ENCODE measurements around the gene ATP5F1E.

The ATP5F1E gene

GRCh38 chr20:59002874-59003399 is 29.2 kb downstream of the ATP5F1E start:
- TF ChIP-seq POLR2A (IDR thresholded peaks at IDR 0.05; ENCODE audit: low read length) = no peak
- TF ChIP-seq GATA1 (IDR thresholded peaks at IDR 0.05; ENCODE audit: low read depth, low read length) = no peak
- no peak for DNase-seq

DNA sequence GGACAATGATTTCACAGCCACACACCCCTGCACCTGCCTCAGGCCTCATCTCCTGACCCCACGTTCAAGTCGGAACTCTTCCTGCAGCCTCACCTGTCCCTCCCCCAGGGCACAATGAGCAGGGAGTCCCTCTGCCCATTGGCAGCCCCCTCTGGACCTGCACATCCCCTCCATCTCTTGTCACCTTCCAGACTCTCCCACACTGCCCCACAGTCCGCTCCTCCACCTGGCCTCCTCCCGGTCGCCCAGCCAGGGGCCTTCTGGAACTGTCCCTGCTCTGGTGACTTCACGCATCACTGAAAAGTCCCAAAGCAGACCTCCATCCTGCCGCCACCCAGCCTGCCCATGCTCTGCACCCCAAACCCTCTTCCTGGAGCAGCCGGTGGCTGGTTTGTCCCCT is 29.7 kb downstream of the ATP5F1E start:
- TF ChIP-seq POLR2A (IDR thresholded peaks at IDR 0.05; ENCODE audit: low read length) (no peak), GATA1 (IDR thresholded peaks at IDR 0.05; ENCODE audit: low read depth, low read length) (no peak)
- DNase-seq = no peak

DNA sequence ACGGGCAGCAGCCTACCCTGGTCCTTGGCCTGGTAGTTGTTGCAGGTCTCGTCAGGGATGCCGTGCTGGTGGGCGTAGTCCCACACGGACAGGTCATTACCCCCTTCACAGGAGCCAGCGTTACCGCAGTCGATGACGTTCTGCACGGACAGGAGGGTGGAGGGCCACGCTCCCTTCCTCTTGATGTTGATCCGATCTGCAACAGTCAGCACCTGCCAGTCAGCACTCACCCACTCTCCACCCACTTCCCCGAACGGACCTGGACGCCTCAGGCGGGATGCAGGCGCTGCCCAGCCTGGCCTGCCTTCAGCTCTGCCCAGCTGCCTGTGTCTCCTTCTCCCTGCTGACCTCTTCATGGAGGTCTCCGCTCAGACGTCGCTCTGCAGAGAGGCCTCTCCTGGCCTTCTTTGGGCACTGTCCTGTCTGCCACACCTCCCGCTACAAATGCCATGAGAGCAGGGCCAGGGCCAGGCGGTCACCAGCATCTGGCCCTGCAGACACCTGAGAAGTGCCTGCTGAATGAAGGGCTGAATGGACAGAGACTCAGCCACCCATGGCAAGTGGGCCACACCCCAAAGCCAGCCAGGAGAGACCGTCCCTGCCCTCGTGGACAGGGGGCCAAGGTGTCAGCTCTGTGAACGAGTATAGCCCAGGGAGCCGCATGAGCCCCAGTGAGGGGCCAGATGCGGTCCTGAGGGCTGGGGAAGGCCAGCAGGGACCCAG is 30.5 kb downstream of the ATP5F1E start:
- no peak for DNase-seq
- TF ChIP-seq GATA1 (IDR thresholded peaks at IDR 0.05; ENCODE audit: low read depth, low read length) (no peak), POLR2A (IDR thresholded peaks at IDR 0.05; ENCODE audit: low read length) (no peak)

DNA sequence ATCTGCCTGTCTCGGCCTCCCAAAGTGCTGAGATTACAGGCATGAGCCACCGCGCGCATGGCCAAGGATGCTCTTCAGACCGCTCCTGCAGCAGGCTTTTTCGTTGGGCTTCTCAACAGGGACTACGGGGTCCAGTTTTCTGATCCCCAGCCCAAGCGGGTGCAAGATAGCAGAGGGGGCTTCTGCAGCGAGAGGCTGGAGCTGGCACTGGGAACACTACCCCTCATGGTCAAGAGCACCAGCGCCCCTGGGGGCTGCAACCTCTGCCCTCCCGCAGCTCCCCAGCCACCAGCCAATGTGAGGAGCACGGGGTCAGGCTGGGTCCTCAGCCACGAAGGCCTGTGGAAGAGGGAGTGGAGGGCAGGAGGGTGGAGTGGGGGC is 31.1 kb downstream of the ATP5F1E start:
- no peak for DNase-seq
- TF ChIP-seq GATA1 (IDR thresholded peaks at IDR 0.05; ENCODE audit: low read depth, low read length) (no peak), POLR2A (IDR thresholded peaks at IDR 0.05; ENCODE audit: low read length) (no peak)

DNA sequence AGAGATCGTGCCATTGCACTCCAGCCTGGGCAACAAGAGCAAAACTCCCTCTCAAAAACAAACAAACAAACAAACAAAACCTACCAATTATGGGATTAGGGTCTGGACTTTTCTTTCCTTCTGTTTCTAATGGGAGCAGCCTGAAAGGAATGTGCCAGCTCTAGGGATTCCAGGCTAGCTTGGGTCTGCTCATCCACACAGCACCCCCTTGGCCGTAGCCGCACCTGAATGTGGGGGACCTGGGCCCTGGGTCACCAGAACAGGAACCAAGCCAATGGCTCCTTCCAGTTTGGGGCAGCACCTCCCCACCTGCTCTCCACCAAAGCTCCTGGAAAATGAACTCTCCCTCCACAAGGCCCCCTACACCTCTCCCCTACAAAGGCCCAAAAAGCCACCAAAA is 31.8 kb downstream of the ATP5F1E start:
- no peak for DNase-seq
- TF ChIP-seq GATA1 (IDR thresholded peaks at IDR 0.05; ENCODE audit: low read depth, low read length) = no peak
- no peak for TF ChIP-seq POLR2A (IDR thresholded peaks at IDR 0.05; ENCODE audit: low read length)

DNA sequence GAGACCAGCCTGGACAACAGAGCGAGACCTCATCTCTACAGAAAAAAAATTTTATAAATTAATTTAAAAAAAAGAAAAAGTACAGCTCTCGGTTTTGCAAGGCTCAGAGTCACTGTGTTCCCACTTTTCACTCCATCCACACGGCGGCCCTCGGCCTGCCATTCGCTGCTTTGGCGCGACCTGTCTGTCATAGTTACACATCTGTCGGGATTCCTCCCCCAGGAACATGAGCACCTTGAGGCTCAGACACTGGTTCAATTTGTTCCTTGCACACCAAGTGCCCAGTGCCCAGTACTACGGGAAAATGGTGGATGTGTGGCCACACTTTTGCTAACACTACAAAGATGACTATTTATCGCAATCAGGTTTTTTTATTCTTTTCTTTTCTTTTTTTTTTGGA is 33.5 kb downstream of the ATP5F1E start:
- TF ChIP-seq POLR2A (IDR thresholded peaks at IDR 0.05; ENCODE audit: low read length) (no peak), GATA1 (IDR thresholded peaks at IDR 0.05; ENCODE audit: low read depth, low read length) (no peak)
- no peak for DNase-seq

DNA sequence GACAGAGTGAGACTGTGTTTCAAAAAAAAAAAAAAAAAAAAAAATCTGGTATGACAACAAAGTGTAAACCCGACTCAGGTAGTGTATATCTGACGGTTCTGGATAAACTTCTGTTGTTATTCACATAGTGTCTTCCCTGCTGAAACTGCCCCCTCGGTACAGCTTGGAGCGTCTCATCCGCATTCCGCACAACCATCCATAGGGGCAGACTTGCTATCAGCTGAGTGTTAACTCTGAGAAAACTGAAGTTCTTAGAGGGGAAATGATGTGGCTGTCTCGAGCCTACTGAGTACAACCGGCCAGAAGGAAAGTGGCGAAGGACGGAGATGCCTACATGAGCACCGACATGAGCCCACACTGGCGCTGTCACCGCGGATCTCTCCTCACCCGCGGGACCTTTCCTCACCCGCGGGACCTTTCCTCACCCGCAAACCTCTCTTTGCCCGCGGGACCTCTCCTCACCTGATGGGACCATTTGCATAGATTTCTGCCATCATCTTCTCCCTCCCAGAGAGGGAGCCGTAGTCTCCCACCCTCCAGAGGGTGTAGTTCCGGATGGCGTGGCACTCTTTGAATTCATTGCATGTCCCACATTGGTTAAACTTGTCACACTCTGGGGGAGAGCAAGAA is 34.9 kb downstream of the ATP5F1E start:
- no peak for TF ChIP-seq GATA1 (IDR thresholded peaks at IDR 0.05; ENCODE audit: low read depth, low read length)
- TF ChIP-seq POLR2A (IDR thresholded peaks at IDR 0.05; ENCODE audit: low read length) = no peak
- no peak for DNase-seq

DNA sequence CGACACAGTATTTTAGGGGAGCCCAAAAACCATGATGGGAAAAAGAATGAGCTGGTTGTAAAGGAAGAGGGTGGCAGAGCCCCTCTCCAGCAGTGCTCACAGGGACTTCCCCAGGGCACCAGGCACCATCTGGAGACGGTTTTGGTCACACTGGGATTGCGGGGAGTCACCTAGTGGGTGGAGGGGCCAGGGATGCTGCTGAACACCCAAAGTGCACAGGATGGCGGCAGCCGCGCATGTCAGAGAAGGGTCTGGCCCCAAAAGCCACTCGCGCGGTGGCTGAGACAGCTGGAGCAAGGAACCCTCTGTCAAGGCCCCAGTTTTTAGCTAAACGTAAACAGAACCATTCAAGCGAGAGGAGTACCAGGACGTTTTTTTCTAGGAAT is 35.9 kb downstream of the ATP5F1E start:
- TF ChIP-seq GATA1 (IDR thresholded peaks at IDR 0.05; ENCODE audit: low read depth, low read length) = no peak
- TF ChIP-seq POLR2A (IDR thresholded peaks at IDR 0.05; ENCODE audit: low read length) = no peak
- no peak for DNase-seq

DNA sequence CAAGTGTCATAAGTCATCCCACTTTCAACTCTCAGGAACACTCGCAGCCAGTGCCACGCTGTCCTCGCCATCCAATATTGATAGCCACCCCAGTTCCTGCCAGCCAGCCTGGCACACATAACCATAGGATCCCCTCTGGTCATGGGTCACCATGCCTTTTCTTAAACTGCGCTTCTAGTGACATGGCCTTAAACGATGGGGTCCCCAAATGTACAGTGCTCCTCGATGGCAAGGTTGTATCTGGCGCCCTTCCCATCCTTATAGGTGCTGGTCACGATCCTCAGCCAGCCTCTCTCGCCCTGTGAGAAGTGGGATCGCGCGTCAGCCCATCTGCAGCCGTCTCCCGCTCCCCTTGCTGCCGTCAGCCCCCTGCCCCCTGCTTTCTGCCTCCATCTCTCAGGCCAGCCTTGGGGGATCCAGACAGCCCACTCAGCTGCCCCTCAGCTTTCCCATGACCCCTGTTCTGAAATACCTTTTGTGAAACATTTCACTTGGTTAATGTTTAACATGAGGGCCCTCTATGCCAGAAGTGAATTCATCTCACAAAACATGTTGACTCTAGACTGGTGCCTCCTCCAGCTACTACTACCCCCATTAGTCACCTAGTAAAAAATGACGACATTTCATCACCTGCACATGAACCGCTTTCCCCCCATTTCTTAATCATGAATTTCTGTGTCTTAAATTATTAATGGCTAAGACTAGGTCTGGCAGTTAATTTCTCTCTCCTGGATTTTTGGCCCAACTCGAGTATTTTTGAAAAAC is 36.5 kb downstream of the ATP5F1E start:
- DNase-seq = no peak
- no peak for TF ChIP-seq GATA1 (IDR thresholded peaks at IDR 0.05; ENCODE audit: low read depth, low read length)
- no peak for TF ChIP-seq POLR2A (IDR thresholded peaks at IDR 0.05; ENCODE audit: low read length)

DNA sequence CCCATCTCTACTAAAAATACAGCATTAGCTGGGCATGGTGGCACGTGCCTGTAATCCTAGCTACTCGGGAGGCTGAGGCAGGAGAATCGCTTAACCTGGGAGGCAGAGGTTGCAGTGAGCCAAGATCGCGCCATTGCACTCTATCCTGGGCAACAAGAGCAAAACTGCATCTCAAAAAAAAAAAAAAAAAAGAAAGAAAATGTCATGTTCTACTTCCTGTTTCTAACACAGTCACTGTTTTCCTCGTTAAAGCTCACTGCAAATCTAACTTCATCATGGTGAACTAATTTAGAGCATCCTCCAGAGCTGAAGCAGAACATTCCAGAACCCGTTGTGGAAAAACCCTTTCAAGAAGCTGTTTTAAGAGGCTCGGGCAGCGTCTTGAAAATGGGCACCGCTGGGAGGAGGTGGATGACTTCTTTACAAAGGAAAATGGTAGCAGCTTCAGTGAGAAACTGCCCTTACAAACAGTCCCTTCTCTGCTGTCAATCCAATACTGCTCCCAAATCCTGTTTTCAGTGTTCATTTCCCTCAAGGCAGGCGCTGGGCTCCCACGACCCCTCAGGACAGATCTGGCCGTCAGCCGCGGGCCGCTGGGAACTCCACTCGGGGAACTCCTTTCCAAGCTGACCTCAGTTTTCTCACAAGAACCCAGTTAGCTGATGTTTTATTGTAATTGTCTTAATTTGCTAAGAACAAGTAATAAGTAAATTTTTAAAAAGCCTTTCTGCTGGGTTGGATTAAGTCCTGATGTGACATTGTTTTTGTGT is 37.6 kb downstream of the ATP5F1E start:
- DNase-seq = no peak

DNA sequence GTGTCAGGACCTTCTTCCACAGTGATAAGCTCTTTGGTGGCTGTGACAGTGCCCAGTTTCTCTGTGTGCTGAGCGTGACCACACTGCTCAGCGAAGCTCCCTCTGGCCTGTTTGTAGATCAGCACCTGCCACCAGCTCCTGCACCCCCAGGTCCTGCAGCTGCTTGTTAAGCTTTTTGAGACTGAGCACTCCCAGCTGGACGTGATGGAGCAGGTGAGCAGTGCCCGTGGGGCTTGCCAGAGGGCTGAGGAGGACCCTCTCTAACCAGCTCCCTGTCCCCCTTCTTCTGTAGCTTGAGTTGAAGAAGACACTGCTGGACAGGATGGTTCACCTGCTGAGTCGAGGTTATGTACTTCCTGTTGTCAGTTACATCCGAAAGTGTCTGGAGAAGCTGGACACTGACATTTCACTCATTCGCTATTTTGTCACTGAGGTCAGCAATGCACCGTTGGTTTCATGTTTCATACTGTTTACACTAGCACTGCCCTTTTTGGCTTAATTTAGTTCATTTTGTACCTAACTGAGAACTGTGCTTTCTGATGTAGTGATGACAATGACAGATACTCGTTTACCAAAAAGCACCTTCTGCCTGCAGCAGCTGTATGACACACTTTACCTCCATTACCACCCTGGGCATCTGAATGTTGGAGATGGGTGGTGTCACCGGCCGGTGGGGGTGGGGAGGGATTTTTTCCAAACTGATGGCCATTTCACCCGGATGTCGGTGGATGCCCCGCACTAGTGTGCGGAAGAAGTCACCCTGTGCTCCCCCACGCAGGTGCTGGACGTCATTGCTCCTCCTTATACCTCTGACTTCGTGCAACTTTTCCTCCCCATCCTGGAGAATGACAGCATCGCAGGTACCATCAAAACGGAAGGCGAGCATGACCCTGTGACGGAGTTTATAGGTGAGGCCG is 38.5 kb downstream of the ATP5F1E start:
- no peak for DNase-seq

More for the DNA sequence above, 37.6 kb downstream of the ATP5F1E start:
- TF ChIP-seq POLR2A (IDR thresholded peaks at IDR 0.05; ENCODE audit: low read length) (no peak), GATA1 (IDR thresholded peaks at IDR 0.05; ENCODE audit: low read depth, low read length) (no peak)

GRCh38 chr20:58992911-58993310 is 39.2 kb downstream of the ATP5F1E start:
- no peak for DNase-seq

More for the DNA sequence above, 38.5 kb downstream of the ATP5F1E start:
- TF ChIP-seq POLR2A (IDR thresholded peaks at IDR 0.05; ENCODE audit: low read length) (no peak), GATA1 (IDR thresholded peaks at IDR 0.05; ENCODE audit: low read depth, low read length) (no peak)

DNA sequence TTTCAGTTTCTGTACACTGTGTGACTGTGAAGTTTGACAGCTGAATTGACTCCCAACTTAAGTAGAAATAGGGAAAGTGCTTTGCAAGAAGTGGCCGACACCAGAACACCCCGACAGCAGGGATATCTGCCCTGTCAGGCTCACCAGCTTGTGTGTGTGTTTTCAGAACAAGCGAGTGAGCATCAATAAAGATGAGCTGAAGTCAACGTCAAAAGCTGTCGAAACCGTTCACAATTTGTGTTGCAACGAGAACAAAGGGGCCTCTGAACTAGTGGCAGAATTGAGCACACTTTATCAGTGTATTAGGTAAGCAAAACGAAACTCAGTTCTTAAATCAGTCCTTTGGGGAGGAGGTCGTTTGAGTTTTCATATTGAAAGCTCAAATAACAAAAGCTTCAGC is 40.4 kb downstream of the ATP5F1E start:
- DNase-seq = no peak
- TF ChIP-seq POLR2A (IDR thresholded peaks at IDR 0.05; ENCODE audit: low read length) (no peak), GATA1 (IDR thresholded peaks at IDR 0.05; ENCODE audit: low read depth, low read length) (no peak)

More at GRCh38 chr20:58992911-58993310, 39.2 kb downstream of the ATP5F1E start:
- TF ChIP-seq GATA1 (IDR thresholded peaks at IDR 0.05; ENCODE audit: low read depth, low read length) (no peak), POLR2A (IDR thresholded peaks at IDR 0.05; ENCODE audit: low read length) (no peak)
